SK-N-SH (cell line): ENCODE results near the gene MYO7A. TPM values are rescaled to one million over a fixed set of nuclear protein-coding genes. Genes with fewer than 3 reads are reported as not detected.

Source experiments
- CTCF ChIA-PET: fragments of 300-600, 350-600 bp; formaldehyde crosslinking; extraction: SDS; loops from one replicate; lab custom pipeline; 2021; lab: Yijun Ruan, JAX
- POLR2A ChIA-PET: fragments of 350-600 bp; sonication (Branson Sonifier 250); formaldehyde crosslinking; extraction: SDS; loops from one replicate; lab custom pipeline; 2020; ENCODE audit warnings: antibody characterized with exemption, inconsistent platforms; lab: Yijun Ruan, JAX
- DNase-seq: peaks from one replicate; pipeline ENCODE4 v3.0.0; 2012
- H2AFZ ChIP-seq: fragments of 200-600 bp; sonication (generic); 2 replicates; pipeline ENCODE4 v1.8.1; 2016; ENCODE audit warnings: antibody characterized with exemption, mild to moderate bottlenecking, low read depth
- H3F3A ChIP-seq: fragments of 200-600 bp; sonication (generic); replicated peaks from 2 replicates; pipeline ENCODE3; 2016; ENCODE audit warnings: antibody characterized with exemption, mild to moderate bottlenecking; ENCODE audit not compliant: insufficient read depth
- H3K27ac ChIP-seq, 2 experiments: fragments of 200-500 bp in 1 of 2; fragments of 200-600 bp in 1 of 2; sonication (Bioruptor generic) in 1 of 2; sonication (generic), shearing (Covaris generic) in 1 of 2; 2 replicates each; pipeline versions ENCODE4 v1.5.1 to v1.6.1; 2014 to 2016; ENCODE audit warnings: low read depth in 2 of 2, inconsistent platforms in 1 of 2, low read length in 1 of 2, mild to moderate bottlenecking in 1 of 2, mixed read lengths in 1 of 2
- H3K27me3 ChIP-seq: fragments of 200-600 bp; sonication (generic), shearing (Covaris generic); 2 replicates; pipeline ENCODE4 v1.6.1; 2016; ENCODE audit warnings: mixed run types; ENCODE audit not compliant: insufficient read depth
- H3K36me3 ChIP-seq, 2 experiments: fragments of 200-500 bp in 1 of 2; fragments of 200-600 bp in 1 of 2; sonication (Bioruptor generic) in 1 of 2; sonication (generic) in 1 of 2; replicated peaks in 1 of 2; 2 replicates each; pipeline versions ENCODE3 to v1.5.1; 2014 to 2016; ENCODE audit warnings: low read length in 1 of 2, mild to moderate bottlenecking in 1 of 2; ENCODE audit not compliant: insufficient read depth in 2 of 2, control insufficient read depth in 1 of 2
- H3K4me1 ChIP-seq, 2 experiments: fragments of 200-500 bp in 1 of 2; fragments of 200-600 bp in 1 of 2; sonication (Bioruptor generic) in 1 of 2; sonication (generic), shearing (Covaris generic) in 1 of 2; 2 replicates each; pipeline versions ENCODE4 v1.5.1 to v1.6.1; 2014 to 2016; ENCODE audit warnings: low read depth in 1 of 2, low read length in 1 of 2, mixed run types in 1 of 2; ENCODE audit not compliant: insufficient read depth in 2 of 2, control insufficient read depth in 1 of 2
- H3K4me2 ChIP-seq: fragments of 200-600 bp; sonication (generic), shearing (Covaris generic); 2 replicates; pipeline ENCODE4 v1.6.1; 2017; ENCODE audit warnings: mixed run types
- H3K4me3 ChIP-seq, 2 experiments: fragments of 200-500 bp in 1 of 2; fragments of 200-600 bp in 1 of 2; sonication (Bioruptor generic) in 1 of 2; sonication (generic), shearing (Covaris generic) in 1 of 2; 2 replicates each; pipeline versions ENCODE4 v1.5.1 to v1.8.1; 2014 to 2016; ENCODE audit warnings: low read depth in 2 of 2, inconsistent platforms in 1 of 2, low read length in 1 of 2, mild to moderate bottlenecking in 1 of 2, mixed read lengths in 1 of 2, moderate library complexity in 1 of 2
- H3K79me2 ChIP-seq: fragments of 200-600 bp; sonication (generic); 2 replicates; pipeline ENCODE4 v1.8.1; 2017; ENCODE audit warnings: mild to moderate bottlenecking; ENCODE audit not compliant: insufficient read depth
- H3K9ac ChIP-seq: fragments of 200-600 bp; sonication (generic); 2 replicates; pipeline ENCODE4 v1.6.1; 2017; ENCODE audit warnings: mixed run types
- H3K9me2 ChIP-seq: fragments of 200-600 bp; sonication (generic); 2 replicates; pipeline ENCODE4 v1.6.1; 2017; ENCODE audit warnings: mixed run types
- H3K9me3 ChIP-seq: fragments of 200-600 bp; sonication (generic); 2 replicates; pipeline ENCODE4 v1.6.1; 2017; ENCODE audit warnings: mixed run types, mild to moderate bottlenecking, moderate library complexity
- H4K20me1 ChIP-seq: fragments of 200-600 bp; sonication (generic); 2 replicates; pipeline ENCODE4 v1.6.1; 2017; ENCODE audit warnings: mild to moderate bottlenecking, mixed run types; ENCODE audit not compliant: insufficient read depth
- EP300 ChIP-seq, 2 experiments: IDR thresholded peaks; 2 replicates each; pipeline versions ENCODE4 v1.4.0 to v1.6.1; 2012; ENCODE audit warnings: borderline replicate concordance in 1 of 2, low read depth in 1 of 2, low read length in 1 of 2
- EZH2phosphoT487 ChIP-seq: fragments of 200-600 bp; sonication (generic); IDR thresholded peaks from 2 replicates; pipeline ENCODE4 v1.6.1; 2017; ENCODE audit warnings: low read depth, mixed run types, mild to moderate bottlenecking, antibody characterized with exemption, moderate library complexity, borderline replicate concordance
- FOSL2 ChIP-seq: IDR thresholded peaks from 2 replicates; pipeline ENCODE4 v1.4.0; 2012; ENCODE audit warnings: low read depth, mild to moderate bottlenecking, moderate library complexity, borderline replicate concordance
- FOXM1 ChIP-seq: IDR thresholded peaks from 2 replicates; pipeline ENCODE4 v1.4.0; 2012; ENCODE audit warnings: low read depth, mild to moderate bottlenecking
- GATA2 ChIP-seq: sonication (generic); formaldehyde crosslinking; IDR thresholded peaks from 2 replicates; pipeline ENCODE4 v1.5.0; 2020; ENCODE audit warnings: mild to moderate bottlenecking, missing genetic modification reagents
- NFIC ChIP-seq: IDR thresholded peaks from 2 replicates; pipeline ENCODE4 v1.4.0; 2012; ENCODE audit warnings: borderline replicate concordance
- NRF1 ChIP-seq: IDR thresholded peaks from 2 replicates; pipeline ENCODE4 v1.6.1; 2012; ENCODE audit warnings: low read depth, mild to moderate bottlenecking, low read length
- PBX3 ChIP-seq: IDR thresholded peaks from 2 replicates; pipeline ENCODE4; 2012
- POLR2AphosphoS5 ChIP-seq: IDR thresholded peaks from 2 replicates; pipeline ENCODE4 v1.6.1; 2012; ENCODE audit warnings: low read depth, low read length
- RFX5 ChIP-seq: IDR thresholded peaks from 2 replicates; pipeline ENCODE4 v1.6.1; 2012; ENCODE audit warnings: mild to moderate bottlenecking, improper control_type of control experiment, low read length
- RXRA ChIP-seq: IDR thresholded peaks from 2 replicates; pipeline ENCODE4 v1.4.0; 2012; ENCODE audit warnings: low read depth, mild to moderate bottlenecking, borderline replicate concordance
- SIN3A ChIP-seq: IDR thresholded peaks from 2 replicates; pipeline ENCODE4 v1.6.1; 2012; ENCODE audit warnings: low read depth, mild to moderate bottlenecking, low read length, moderate library complexity, borderline replicate concordance
- SMC3 ChIP-seq: IDR thresholded peaks from 2 replicates; pipeline ENCODE4 v1.6.1; 2012; ENCODE audit warnings: low read depth, low read length, improper control_type of control experiment
- TCF12 ChIP-seq: IDR thresholded peaks from 2 replicates; pipeline ENCODE4 v1.4.0; 2012
- TEAD4 ChIP-seq: IDR thresholded peaks from 2 replicates; pipeline ENCODE4 v1.4.0; 2012; ENCODE audit warnings: mild to moderate bottlenecking, borderline replicate concordance; ENCODE audit not compliant: insufficient read depth
- USF2 ChIP-seq: fragments of 150-350 bp; IDR thresholded peaks from 2 replicates; pipeline ENCODE4 v1.6.1; 2017; ENCODE audit warnings: antibody characterized with exemption, low read length, low read depth, borderline replicate concordance
- ZBTB33 ChIP-seq: IDR thresholded peaks from 2 replicates; pipeline ENCODE4 v1.4.0; 2012; ENCODE audit warnings: low read depth, borderline replicate concordance
- WGBS: methylation state at CpG from one replicate; pipeline ENCODE4 v1.1.6; 2017; ENCODE audit warnings: low lambda C conversion rate; 5-methylcytosine and 5-hydroxymethylcytosine counted together
- polyA plus RNA-seq, 3 experiments: library from polyadenylated mRNA; depleted of rRNA; stranded (reverse); fragments of >200 nt; gene quantifications; 2 replicates each; pipeline ENCODE4 v1.2.3, GENCODE V29; 2012

Gene MYO7A
- polyA plus RNA-seq, 1 of the 3 experiments (the other 2 are of a cell fraction): 0.08 TPM

GRCh38 chr11:77131560-77131959 is 3.5 kb downstream of the MYO7A start:
- no peaks in the 10 kb centered on the region for H4K20me1 ChIP-seq
- no peak overlapping the region for H3K4me3 ChIP-seq
- ChIA-PET CTCF (interaction anchor here (1.2 to 12.2 kb wide), 6 partner anchors 8 to 417 kb away, joined by 3 to 270 read pairs (median 6); no protein-coding TSS in a partner anchor), POLR2A (no interaction called here)
- H3K27me3 ChIP-seq: no peaks in the 10 kb centered on the region
- peak overlapping the region in 1 of 2 experiments; percentile 4; a peak in 1 of 4 replicates for H3K27ac ChIP-seq
- no peak overlapping the region for H3K4me2 ChIP-seq
- WGBS: 74% methylated on average over 6 of the region's 6 CpGs
- no peak for TF ChIP-seq GATA2
- no peak for TF ChIP-seq FOSL2
- TF ChIP-seq SIN3A: no peak
- no peak for TF ChIP-seq RXRA
- no peak for TF ChIP-seq POLR2AphosphoS5
- no peak for TF ChIP-seq PBX3
- no peak for TF ChIP-seq ZBTB33
- TF ChIP-seq NFIC: no peak
- TF ChIP-seq TEAD4: no peak
- no peak for TF ChIP-seq USF2
- no peak for TF ChIP-seq EP300 (IDR thresholded peaks at IDR 0.05; ENCODE audit: borderline replicate concordance in 1 of 2, low read depth in 1 of 2, low read length in 1 of 2)
- TF ChIP-seq SMC3: no peak
- no peak for TF ChIP-seq FOXM1
- no peak for TF ChIP-seq TCF12
- TF ChIP-seq EZH2phosphoT487: no peak
- no peak for TF ChIP-seq NRF1
- TF ChIP-seq RFX5: no peak
- no peaks in the 10 kb centered on the region for H3K9me3 ChIP-seq
- DNase-seq: no peak
- H3K36me3 ChIP-seq: no peaks in the 10 kb centered on the region
- H3K9ac ChIP-seq: no peak overlapping the region
- H3K4me1 ChIP-seq: peaks cover 0 to 37% of the 10 kb centered on the region in 2 experiments; a peak in 2 of 4 replicates
- H3F3A ChIP-seq: no peaks in the 10 kb centered on the region
- no peaks in the 10 kb centered on the region for H3K9me2 ChIP-seq
- no peaks in the 10 kb centered on the region for H3K79me2 ChIP-seq
- H2AFZ ChIP-seq: no peak overlapping the region
